Measurements from ENCODE around the gene PLBD2. TPM values are rescaled to one million over a fixed set of nuclear protein-coding genes. Genes with fewer than 3 reads are reported as not detected.

Gene PLBD2
- total RNA-seq, 1 donor from 2014 or later, result 37.8 TPM

GRCh38 chr12:113372371-113372770 lies 14.0 kb downstream of the PLBD2 start:
- no peaks in the 10 kb centered on the region for H3K27me3 Mint-ChIP-seq (ENCODE audit: low read depth)
- H3K4me1 Mint-ChIP-seq, result no peaks in the 10 kb centered on the region
- no peak for DNase-seq (ENCODE audit: low spot score in 2 of 2, unreplicated experiment in 2 of 2)
- no peak overlapping the region for H3K4me3 Mint-ChIP-seq
- no peak overlapping the region for H3K27ac Mint-ChIP-seq
- TF ChIP-seq CTCF (IDR thresholded peaks at IDR 0.05; ENCODE audit: unreplicated experiment), result no peak
- H3K36me3 Mint-ChIP-seq, result peaks cover 13% of the 10 kb centered on the region
- no peaks in the 10 kb centered on the region for H3K9me3 Mint-ChIP-seq

- Mint-ChIP-seq H3K27ac (no peak overlapping the region), H3K27me3 (ENCODE audit: low read depth) (no peaks in the 10 kb centered on the region), H3K4me3 (no peak overlapping the region), H3K4me1 (no peaks in the 10 kb centered on the region), H3K9me3 (no peaks in the 10 kb centered on the region), H3K36me3 (peaks cover 15% of the 10 kb centered on the region)
- no peak for DNase-seq (ENCODE audit: low spot score in 2 of 2, unreplicated experiment in 2 of 2)
- no peak for TF ChIP-seq CTCF (IDR thresholded peaks at IDR 0.05; ENCODE audit: unreplicated experiment)
These were observed 15.1 kb downstream of the PLBD2 start for GRCh38 chr12:113373440-113373839.

- Mint-ChIP-seq H3K9me3 (no peaks in the 10 kb centered on the region), H3K4me1 (no peaks in the 10 kb centered on the region), H3K27me3 (ENCODE audit: low read depth) (no peaks in the 10 kb centered on the region), H3K36me3 (peaks cover 15% of the 10 kb centered on the region), H3K27ac (no peak overlapping the region), H3K4me3 (no peak overlapping the region)
- no peak for TF ChIP-seq CTCF (IDR thresholded peaks at IDR 0.05; ENCODE audit: unreplicated experiment)
- no peak for DNase-seq (ENCODE audit: low spot score in 2 of 2, unreplicated experiment in 2 of 2)
These were observed 15.6 kb downstream of the PLBD2 start for GRCh38 chr12:113373969-113374368.

- peaks cover 15% of the 10 kb centered on the region for H3K36me3 Mint-ChIP-seq
- no peak for TF ChIP-seq CTCF (IDR thresholded peaks at IDR 0.05; ENCODE audit: unreplicated experiment)
These were observed 16.5 kb downstream of the PLBD2 start for GRCh38 chr12:113374823-113375428.

GRCh38 chr12:113378291-113378690 lies 19.9 kb downstream of the PLBD2 start:
- no peak overlapping the region for H3K4me3 Mint-ChIP-seq
- H3K9me3 Mint-ChIP-seq, result no peaks in the 10 kb centered on the region
- H3K4me1 Mint-ChIP-seq, result no peaks in the 10 kb centered on the region
- no peaks in the 10 kb centered on the region for H3K27me3 Mint-ChIP-seq (ENCODE audit: low read depth)
- H3K36me3 Mint-ChIP-seq, result peaks cover 16% of the 10 kb centered on the region
- TF ChIP-seq CTCF (IDR thresholded peaks at IDR 0.05; ENCODE audit: unreplicated experiment), result peak; percentile 12
- no peak overlapping the region for H3K27ac Mint-ChIP-seq
- DNase-seq (ENCODE audit: low spot score in 2 of 2, unreplicated experiment in 2 of 2), result no peak

More at GRCh38 chr12:113374823-113375428, 16.5 kb downstream of the PLBD2 start:
- Mint-ChIP-seq H3K4me3 (no peak overlapping the region), H3K9me3 (no peaks in the 10 kb centered on the region), H3K27me3 (ENCODE audit: low read depth) (no peaks in the 10 kb centered on the region), H3K4me1 (no peaks in the 10 kb centered on the region), H3K27ac (no peak overlapping the region)
- no peak for DNase-seq (ENCODE audit: low spot score in 2 of 2, unreplicated experiment in 2 of 2)

GRCh38 chr12:113381220-113381619 lies 22.8 kb downstream of the PLBD2 start:
- no peaks in the 10 kb centered on the region for H3K4me1 Mint-ChIP-seq
- peaks cover 17% of the 10 kb centered on the region for H3K36me3 Mint-ChIP-seq
- TF ChIP-seq CTCF (IDR thresholded peaks at IDR 0.05; ENCODE audit: unreplicated experiment), result no peak
- H3K27ac Mint-ChIP-seq, result no peak overlapping the region
- H3K27me3 Mint-ChIP-seq (ENCODE audit: low read depth), result no peaks in the 10 kb centered on the region
- no peak overlapping the region for H3K4me3 Mint-ChIP-seq
- no peak for DNase-seq (ENCODE audit: low spot score in 2 of 2, unreplicated experiment in 2 of 2)
- no peaks in the 10 kb centered on the region for H3K9me3 Mint-ChIP-seq

Data from mesothelial cell of epicardium (in vitro differentiated cells).